ENCODE results near the gene TRIM29.

The TRIM29 gene

GRCh38 chr11:120137187-120137610, 714 bp downstream of the TRIM29 start:
- TF ChIP-seq CTCF (IDR thresholded peaks at IDR 0.05; ENCODE audit: low read depth, low read length, poor library complexity, severe bottlenecking) (no peak), EZH2phosphoT487 (IDR thresholded peaks at IDR 0.05; ENCODE audit: borderline replicate concordance, low read length) (no peak)
- Histone ChIP-seq H3K9me3 (ENCODE audit: control insufficient read depth, insufficient read depth, low read length) (no peaks in the 10 kb centered on the region), H3K9me2 (replicated peaks; ENCODE audit: control insufficient read depth, low read length) (no peaks in the 10 kb centered on the region), H3K4me2 (ENCODE audit: low read length) (no peak overlapping the region), H3K27me3 (ENCODE audit: control insufficient read depth, low read length) (peaks cover 17% of the 10 kb centered on the region), H3K79me2 (ENCODE audit: control insufficient read depth, low read length) (no peaks in the 10 kb centered on the region), H3F3A (ENCODE audit: control insufficient read depth, insufficient read depth) (no peaks in the 10 kb centered on the region), H3K4me1 (ENCODE audit: control insufficient read depth, low read length) (no peaks in the 10 kb centered on the region), H3K36me3 (ENCODE audit: control insufficient read depth, low read length) (no peaks in the 10 kb centered on the region), H4K20me1 (ENCODE audit: control insufficient read depth, insufficient read depth, low read depth, low read length) (no peaks in the 10 kb centered on the region), H3K4me3 (ENCODE audit: low read length) (no peak overlapping the region), H3K27ac (ENCODE audit: low read depth, low read length) (no peak overlapping the region)

GRCh38 chr11:120136356-120136755, 1.6 kb downstream of the TRIM29 start:
- no peak overlapping the region for H3K4me3 ChIP-seq (ENCODE audit: low read length)
- no peaks in the 10 kb centered on the region for H3F3A ChIP-seq (ENCODE audit: control insufficient read depth, insufficient read depth)
- TF ChIP-seq EZH2phosphoT487 (IDR thresholded peaks at IDR 0.05; ENCODE audit: borderline replicate concordance, low read length) (no peak), CTCF (IDR thresholded peaks at IDR 0.05; ENCODE audit: low read depth, low read length, poor library complexity, severe bottlenecking) (no peak)
- no peaks in the 10 kb centered on the region for H3K9me3 ChIP-seq (ENCODE audit: control insufficient read depth, insufficient read depth, low read length)
- H3K27ac ChIP-seq (ENCODE audit: low read depth, low read length): no peak overlapping the region
- no peak overlapping the region for H3K4me2 ChIP-seq (ENCODE audit: low read length)
- no peaks in the 10 kb centered on the region for H3K36me3 ChIP-seq (ENCODE audit: control insufficient read depth, low read length)
- no peaks in the 10 kb centered on the region for H3K79me2 ChIP-seq (ENCODE audit: control insufficient read depth, low read length)
- H3K27me3 ChIP-seq (ENCODE audit: control insufficient read depth, low read length): peaks cover 17% of the 10 kb centered on the region
- no peaks in the 10 kb centered on the region for H3K4me1 ChIP-seq (ENCODE audit: control insufficient read depth, low read length)
- no peaks in the 10 kb centered on the region for H3K9me2 ChIP-seq (replicated peaks; ENCODE audit: control insufficient read depth, low read length)
- H4K20me1 ChIP-seq (ENCODE audit: control insufficient read depth, insufficient read depth, low read depth, low read length): no peaks in the 10 kb centered on the region

GRCh38 chr11:120135838-120136237, 2.1 kb downstream of the TRIM29 start:
- H3K4me2 ChIP-seq (ENCODE audit: low read length): no peak overlapping the region
- H3K4me1 ChIP-seq (ENCODE audit: control insufficient read depth, low read length): no peaks in the 10 kb centered on the region
- no peak for TF ChIP-seq CTCF (IDR thresholded peaks at IDR 0.05; ENCODE audit: low read depth, low read length, poor library complexity, severe bottlenecking)
- TF ChIP-seq EZH2phosphoT487 (IDR thresholded peaks at IDR 0.05; ENCODE audit: borderline replicate concordance, low read length): no peak
- H3K9me3 ChIP-seq (ENCODE audit: control insufficient read depth, insufficient read depth, low read length): no peaks in the 10 kb centered on the region
- no peak overlapping the region for H3K4me3 ChIP-seq (ENCODE audit: low read length)
- H3K79me2 ChIP-seq (ENCODE audit: control insufficient read depth, low read length): no peaks in the 10 kb centered on the region
- no peaks in the 10 kb centered on the region for H3K9me2 ChIP-seq (replicated peaks; ENCODE audit: control insufficient read depth, low read length)
- H3K27ac ChIP-seq (ENCODE audit: low read depth, low read length): no peak overlapping the region
- no peaks in the 10 kb centered on the region for H4K20me1 ChIP-seq (ENCODE audit: control insufficient read depth, insufficient read depth, low read depth, low read length)
- H3K36me3 ChIP-seq (ENCODE audit: control insufficient read depth, low read length): no peaks in the 10 kb centered on the region
- H3K27me3 ChIP-seq (ENCODE audit: control insufficient read depth, low read length): peaks cover 17% of the 10 kb centered on the region
- H3F3A ChIP-seq (ENCODE audit: control insufficient read depth, insufficient read depth): no peaks in the 10 kb centered on the region

DNA sequence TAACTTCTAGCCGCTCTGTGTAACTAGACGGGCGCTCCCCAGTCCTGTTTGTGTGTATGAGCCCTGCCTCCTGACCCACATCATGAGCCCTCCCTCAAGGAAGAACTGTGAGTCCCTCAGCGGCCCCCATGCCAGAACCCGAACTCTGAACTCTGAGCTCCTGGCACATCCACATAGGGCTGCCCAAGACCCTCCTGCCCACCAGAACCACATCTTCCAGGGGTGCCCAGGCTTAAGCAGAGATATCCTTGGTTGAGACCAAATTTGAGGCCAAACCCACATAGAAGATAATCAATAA, 3.0 kb downstream of the TRIM29 start:
- Histone ChIP-seq H3K27ac (ENCODE audit: low read depth, low read length) (no peak overlapping the region), H3K4me2 (ENCODE audit: low read length) (no peak overlapping the region), H3K9me2 (replicated peaks; ENCODE audit: control insufficient read depth, low read length) (no peaks in the 10 kb centered on the region), H3K27me3 (ENCODE audit: control insufficient read depth, low read length) (peaks cover 17% of the 10 kb centered on the region), H4K20me1 (ENCODE audit: control insufficient read depth, insufficient read depth, low read depth, low read length) (no peaks in the 10 kb centered on the region), H3F3A (ENCODE audit: control insufficient read depth, insufficient read depth) (no peaks in the 10 kb centered on the region), H3K4me3 (ENCODE audit: low read length) (no peak overlapping the region), H3K4me1 (ENCODE audit: control insufficient read depth, low read length) (no peaks in the 10 kb centered on the region), H3K36me3 (ENCODE audit: control insufficient read depth, low read length) (no peaks in the 10 kb centered on the region), H3K9me3 (ENCODE audit: control insufficient read depth, insufficient read depth, low read length) (no peaks in the 10 kb centered on the region), H3K79me2 (ENCODE audit: control insufficient read depth, low read length) (no peaks in the 10 kb centered on the region)
- TF ChIP-seq CTCF (IDR thresholded peaks at IDR 0.05; ENCODE audit: low read depth, low read length, poor library complexity, severe bottlenecking) (no peak), EZH2phosphoT487 (IDR thresholded peaks at IDR 0.05; ENCODE audit: borderline replicate concordance, low read length) (no peak)

Measured in DOHH2 (cell line).